Bronchial epithelial cell (primary cell): ENCODE results near the gene SLC7A6. TPM values are rescaled to one million over a fixed set of nuclear protein-coding genes. Genes with fewer than 3 reads are reported as not detected.
"Not testable (repeated sequence)": the region's sequence is repeated elsewhere in the genome, so short reads cannot be mapped to it uniquely, and the experiment has no call there.

Experiments used
- DNase-seq: peaks from one replicate; pipeline ENCODE4 v3.0.0-alpha.2; 2010; ENCODE audit warnings: low read depth
- FAIRE-seq: peaks from 2 replicates; lab custom pipeline; 2011; peaks lifted over from hg19 to GRCh38; lab: Jason Lieb, UNC
- H3K27me3 ChIP-seq: 2 replicates; pipeline ENCODE4 v1.5.1; 2011; ENCODE audit warnings: low read length; ENCODE audit not compliant: control insufficient read depth, insufficient read depth
- H3K36me3 ChIP-seq: 2 replicates; pipeline ENCODE4 v1.5.1; 2011; ENCODE audit warnings: low read length; ENCODE audit not compliant: control insufficient read depth, insufficient read depth
- H3K4me3 ChIP-seq: 2 replicates; pipeline ENCODE4 v1.5.1; 2011; ENCODE audit warnings: mild to moderate bottlenecking, low read depth, low read length, control low read depth
- total RNA-seq: library from RNA; depleted of rRNA; stranded (reverse); fragments of >200 nt; gene quantifications from 2 replicates; pipeline ENCODE4 v1.2.1, GENCODE V29; 2014
- TF ChIP-seq, protein P1 (sequence below): IDR thresholded peaks from 2 replicates; pipeline ENCODE4 v1.5.1; 2011; ENCODE audit warnings: mild to moderate bottlenecking, moderate library complexity, low read length, control low read depth, inconsistent platforms; ENCODE audit not compliant: insufficient read depth, severe bottlenecking

SLC7A6 gene
- total RNA-seq, 1 donor from 2014 or later: 19.7 TPM

- TF ChIP-seq, protein P1, sequence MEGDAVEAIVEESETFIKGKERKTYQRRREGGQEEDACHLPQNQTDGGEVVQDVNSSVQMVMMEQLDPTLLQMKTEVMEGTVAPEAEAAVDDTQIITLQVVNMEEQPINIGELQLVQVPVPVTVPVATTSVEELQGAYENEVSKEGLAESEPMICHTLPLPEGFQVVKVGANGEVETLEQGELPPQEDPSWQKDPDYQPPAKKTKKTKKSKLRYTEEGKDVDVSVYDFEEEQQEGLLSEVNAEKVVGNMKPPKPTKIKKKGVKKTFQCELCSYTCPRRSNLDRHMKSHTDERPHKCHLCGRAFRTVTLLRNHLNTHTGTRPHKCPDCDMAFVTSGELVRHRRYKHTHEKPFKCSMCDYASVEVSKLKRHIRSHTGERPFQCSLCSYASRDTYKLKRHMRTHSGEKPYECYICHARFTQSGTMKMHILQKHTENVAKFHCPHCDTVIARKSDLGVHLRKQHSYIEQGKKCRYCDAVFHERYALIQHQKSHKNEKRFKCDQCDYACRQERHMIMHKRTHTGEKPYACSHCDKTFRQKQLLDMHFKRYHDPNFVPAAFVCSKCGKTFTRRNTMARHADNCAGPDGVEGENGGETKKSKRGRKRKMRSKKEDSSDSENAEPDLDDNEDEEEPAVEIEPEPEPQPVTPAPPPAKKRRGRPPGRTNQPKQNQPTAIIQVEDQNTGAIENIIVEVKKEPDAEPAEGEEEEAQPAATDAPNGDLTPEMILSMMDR: no peak
- FAIRE-seq (no peak), DNase-seq (peak; percentile 71)
- no peaks in the 10 kb centered on the region for H3K27me3 ChIP-seq
- no peak overlapping the region for H3K4me3 ChIP-seq
- H3K36me3 ChIP-seq: peaks cover 25% of the 10 kb centered on the region
These were observed 23.2 kb downstream of the SLC7A6 start for GRCh38 chr16:68287276-68288251.

- TF ChIP-seq, protein P1: no peak
- DNase-seq (no peak), FAIRE-seq (no peak)
- H3K4me3 ChIP-seq: no peak overlapping the region
- H3K27me3 ChIP-seq: no peaks in the 10 kb centered on the region
- peaks cover 25% of the 10 kb centered on the region for H3K36me3 ChIP-seq
These were observed 23.9 kb downstream of the SLC7A6 start for GRCh38 chr16:68288252-68288650.

GRCh38 chr16:68288796-68289195, 24.5 kb downstream of the SLC7A6 start:
- not testable (repeated sequence) for H3K4me3 ChIP-seq, FAIRE-seq, DNase-seq, H3K27me3 ChIP-seq
- H3K36me3 ChIP-seq: peaks cover 28% of the 10 kb centered on the region

DNA sequence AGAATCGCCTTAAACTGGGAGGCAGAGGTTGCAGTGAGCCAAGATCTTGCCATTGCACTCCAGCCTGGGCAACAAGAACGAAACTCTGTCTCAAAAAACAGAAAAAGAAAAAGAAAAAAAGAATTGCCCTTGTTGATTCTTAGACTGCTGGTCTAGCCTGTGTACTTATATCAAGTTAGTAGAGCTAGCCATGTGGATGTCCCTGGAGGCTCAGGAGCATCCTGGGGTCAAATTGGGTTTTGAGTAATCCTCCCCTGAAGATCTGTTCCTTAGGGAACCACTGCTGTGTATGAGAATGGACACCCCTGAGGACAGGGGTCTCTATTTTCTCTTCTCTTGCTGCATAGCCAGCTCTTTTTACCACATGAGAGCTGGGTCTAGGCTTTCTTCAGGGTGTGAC, 24.9 kb downstream of the SLC7A6 start:
- FAIRE-seq (no peak), DNase-seq (no peak)
- H3K27me3 ChIP-seq: no peaks in the 10 kb centered on the region
- H3K36me3 ChIP-seq: peaks cover 28% of the 10 kb centered on the region
- H3K4me3 ChIP-seq: no peak overlapping the region
- TF ChIP-seq, protein P1: no peak

GRCh38 chr16:68289621-68290329, 25.4 kb downstream of the SLC7A6 start:
- peaks cover 32% of the 10 kb centered on the region for H3K36me3 ChIP-seq
- no peaks in the 10 kb centered on the region for H3K27me3 ChIP-seq
- TF ChIP-seq, protein P1: no peak
- DNase-seq (no peak), FAIRE-seq (no peak)
- H3K4me3 ChIP-seq: no peak overlapping the region

GRCh38 chr16:68290450-68290849, 26.1 kb downstream of the SLC7A6 start:
- no peak for FAIRE-seq
- Histone ChIP-seq H3K36me3 (peaks cover 32% of the 10 kb centered on the region), H3K27me3 (no peaks in the 10 kb centered on the region), H3K4me3 (no peak overlapping the region)
- TF ChIP-seq, protein P1: no peak
- DNase-seq: no peak
